IMR-90 (cell line): ENCODE data around the gene KCNQ1. TPM values are rescaled to one million over a fixed set of nuclear protein-coding genes. Genes with fewer than 3 reads are reported as not detected.

Experiments
- ATAC-seq: fragments of 200-7000 bp; cut with Tn5 transposase; 2 replicates; pipeline ENCODE4 v1.9.1; 2020; ENCODE audit warnings: low read depth, mild to moderate bottlenecking, moderate library complexity
- BruUV-seq: library from RNA; stranded (reverse); fragments of 400-500 nt; replicated peaks from 2 replicates; lab custom pipeline; 2021; lab: Mats Ljungman, UMichigan
- CTCF ChIA-PET: fragments of 300-600 bp; formaldehyde crosslinking; extraction: SDS; loops from one replicate; lab custom pipeline; 2021; ENCODE audit warnings: antibody characterized with exemption; lab: Yijun Ruan, JAX
- POLR2A ChIA-PET: fragments of 300-600 bp; sonication (Branson Sonifier 250); formaldehyde crosslinking; loops from one replicate; lab custom pipeline; 2022; ENCODE audit warnings: antibody characterized with exemption; ENCODE audit not compliant: unreplicated experiment; lab: Charles Lee
- DNase-seq: peaks from one replicate; pipeline ENCODE4 v3.0.0; 2013
- H2AFZ ChIP-seq: replicated peaks from 2 replicates; pipeline ENCODE3; 2013; ENCODE audit warnings: low read length, mild to moderate bottlenecking; ENCODE audit not compliant: poor library complexity
- H2AK5ac ChIP-seq: 2 replicates; pipeline ENCODE4 v1.6.1; 2013; ENCODE audit warnings: low read depth, low read length, inconsistent platforms
- H2AK9ac ChIP-seq: replicated peaks from 2 replicates; pipeline ENCODE3; 2013; ENCODE audit warnings: mild to moderate bottlenecking, low read depth, low read length, moderate library complexity; ENCODE audit not compliant: poor library complexity
- H2BK120ac ChIP-seq: 2 replicates; pipeline ENCODE4 v1.6.1; 2013; ENCODE audit warnings: low read depth, low read length, inconsistent platforms
- H2BK15ac ChIP-seq: 3 replicates; pipeline ENCODE4 v1.6.1; 2013; ENCODE audit warnings: low read depth, low read length, inconsistent platforms
- H2BK20ac ChIP-seq: 2 replicates; pipeline ENCODE4 v1.6.1; 2013; ENCODE audit warnings: low read depth, mild to moderate bottlenecking, inconsistent platforms, low read length, moderate library complexity
- H2BK5ac ChIP-seq: 2 replicates; pipeline ENCODE4 v1.6.1; 2013; ENCODE audit warnings: mild to moderate bottlenecking, low read depth, low read length, inconsistent platforms; ENCODE audit not compliant: poor library complexity, severe bottlenecking
- H3K14ac ChIP-seq: replicated peaks from 2 replicates; pipeline ENCODE4 v1.6.1; 2013; ENCODE audit warnings: low read depth, low read length, inconsistent platforms
- H3K18ac ChIP-seq: 2 replicates; pipeline ENCODE4 v1.6.1; 2013; ENCODE audit warnings: low read depth, low read length, control low read depth
- H3K23ac ChIP-seq: 2 replicates; pipeline ENCODE4 v1.6.1; 2013; ENCODE audit warnings: low read depth, low read length, inconsistent platforms
- H3K27ac ChIP-seq: 2 replicates; pipeline ENCODE4 v1.5.1; 2013; ENCODE audit warnings: mild to moderate bottlenecking, control low read depth, low read length; ENCODE audit not compliant: insufficient read depth
- H3K27me3 ChIP-seq: 2 replicates; pipeline ENCODE4 v1.6.1; 2013; ENCODE audit warnings: low read length; ENCODE audit not compliant: control insufficient read depth, insufficient read depth
- H3K36me3 ChIP-seq: 2 replicates; pipeline ENCODE4 v1.6.1; 2013; ENCODE audit warnings: low read length, mixed read lengths; ENCODE audit not compliant: control insufficient read depth, insufficient read depth
- H3K4ac ChIP-seq: 2 replicates; pipeline ENCODE4 v1.6.1; 2013; ENCODE audit warnings: low read depth, low read length, inconsistent platforms
- H3K4me1 ChIP-seq: 2 replicates; pipeline ENCODE4 v1.6.1; 2013; ENCODE audit warnings: low read length, mixed read lengths; ENCODE audit not compliant: control insufficient read depth, insufficient read depth
- H3K4me2 ChIP-seq: 2 replicates; pipeline ENCODE4 v1.6.1; 2013; ENCODE audit warnings: low read depth, mild to moderate bottlenecking, control low read depth, low read length, moderate library complexity
- H3K4me3 ChIP-seq: 2 replicates; pipeline ENCODE4 v1.5.1; 2013; ENCODE audit warnings: low read depth, mild to moderate bottlenecking, control low read depth, low read length, moderate library complexity; ENCODE audit not compliant: insufficient read depth
- H3K56ac ChIP-seq: 2 replicates; pipeline ENCODE4 v1.6.1; 2013; ENCODE audit warnings: low read length, inconsistent platforms; ENCODE audit not compliant: insufficient read depth; ENCODE audit errors: extremely low read depth
- H3K79me1 ChIP-seq, 2 experiments: 2 replicates each; pipeline ENCODE4 v1.6.1; 2013; ENCODE audit warnings: low read length in 2 of 2, inconsistent platforms in 1 of 2, low read depth in 1 of 2
- H3K9ac ChIP-seq: 2 replicates; pipeline ENCODE4 v1.6.1; 2013; ENCODE audit warnings: low read depth, low read length, control low read depth
- H3K9me1 ChIP-seq: 2 replicates; pipeline ENCODE4 v1.6.1; 2013; ENCODE audit warnings: low read length, inconsistent platforms; ENCODE audit not compliant: insufficient read depth
- H3K9me3 ChIP-seq: 2 replicates; pipeline ENCODE4 v1.6.1; 2013; ENCODE audit warnings: low read length; ENCODE audit not compliant: control insufficient read depth, insufficient read depth
- H4K20me1 ChIP-seq: 2 replicates; pipeline ENCODE4 v1.6.1; 2013; ENCODE audit warnings: low read length, inconsistent platforms; ENCODE audit not compliant: insufficient read depth
- H4K5ac ChIP-seq: 2 replicates; pipeline ENCODE4 v1.6.1; 2013; ENCODE audit warnings: mild to moderate bottlenecking, low read depth, low read length, control low read depth
- H4K8ac ChIP-seq, 2 experiments: 2 replicates each; pipeline ENCODE4 v1.6.1; 2013; ENCODE audit warnings: low read depth in 2 of 2, low read length in 2 of 2, control low read depth in 1 of 2, inconsistent platforms in 1 of 2
- H4K91ac ChIP-seq: 2 replicates; pipeline ENCODE4 v1.6.1; 2013; ENCODE audit warnings: low read depth, low read length, inconsistent platforms; ENCODE audit not compliant: insufficient read depth
- BHLHE40 ChIP-seq: fragments of 150-350 bp; IDR thresholded peaks from 2 replicates; pipeline ENCODE4 v1.6.1; 2016; ENCODE audit warnings: mild to moderate bottlenecking, low read depth, low read length
- CEBPB ChIP-seq: IDR thresholded peaks from 2 replicates; pipeline ENCODE4 v1.6.1; 2012; ENCODE audit warnings: low read depth, low read length, improper control_type of control experiment
- CHD1 ChIP-seq: IDR thresholded peaks from 2 replicates; pipeline ENCODE4 v1.6.1; 2012; ENCODE audit warnings: low read depth, low read length, improper control_type of control experiment
- FOS ChIP-seq: fragments of 150-350 bp; IDR thresholded peaks from 2 replicates; pipeline ENCODE4 v1.6.1; 2016; ENCODE audit warnings: low read depth, low read length
- MAFK ChIP-seq: IDR thresholded peaks from 2 replicates; pipeline ENCODE4 v1.6.1; 2012; ENCODE audit warnings: low read depth, low read length, improper control_type of control experiment
- MAZ ChIP-seq: IDR thresholded peaks from 2 replicates; pipeline ENCODE4 v1.6.1; 2012; ENCODE audit warnings: low read depth, mild to moderate bottlenecking, low read length, improper control_type of control experiment, moderate library complexity, borderline replicate concordance
- MXI1 ChIP-seq: IDR thresholded peaks from 2 replicates; pipeline ENCODE4 v1.6.1; 2012; ENCODE audit warnings: low read depth, mild to moderate bottlenecking, low read length, moderate library complexity, borderline replicate concordance
- NFE2L2 ChIP-seq: fragments of 150-350 bp; IDR thresholded peaks from 2 replicates; pipeline ENCODE4 v1.6.1; 2016; ENCODE audit warnings: low read depth, mild to moderate bottlenecking, low read length
- POLR2A ChIP-seq: IDR thresholded peaks from 2 replicates; pipeline ENCODE4 v1.6.1; 2012; ENCODE audit warnings: mild to moderate bottlenecking, low read depth, low read length
- RAD21 ChIP-seq: IDR thresholded peaks from 2 replicates; pipeline ENCODE4 v1.6.1; 2012; ENCODE audit warnings: low read length, improper control_type of control experiment
- RCOR1 ChIP-seq: IDR thresholded peaks from 2 replicates; pipeline ENCODE4 v1.6.1; 2012; ENCODE audit warnings: mild to moderate bottlenecking, low read length, improper control_type of control experiment; ENCODE audit not compliant: insufficient replicate concordance
- RFX5 ChIP-seq: IDR thresholded peaks from 2 replicates; pipeline ENCODE4 v1.8.0; 2012; ENCODE audit warnings: low read depth, mild to moderate bottlenecking, low read length, moderate library complexity
- WGBS, 2 experiments: methylation state at CpG; one replicate each; pipeline versions ENCODE4 v1.1.5 to v1.1.7; 2013; ENCODE audit warnings: missing lambda C conversion rate in 2 of 2; ENCODE audit not compliant: insufficient read length in 1 of 2; ENCODE audit errors: extremely low coverage in 2 of 2; 5-methylcytosine and 5-hydroxymethylcytosine counted together
- dilution Hi-C: fragments of 300-500 bp; cut with HindIII; formaldehyde crosslinking; loops from one replicate; pipeline ENCODE4 v1.14.3; 2018; ENCODE audit warnings: low sequenced_read_pairs; ENCODE audit not compliant: unreplicated experiment
- in situ Hi-C: fragments of 300-500 bp; cut with MboI; formaldehyde crosslinking; loops from 3 replicates; pipeline ENCODE4 v1.14.3; 2019; ENCODE audit warnings: low sequenced_read_pairs, inconsistent platforms, mixed read lengths
- intact Hi-C: fragments of 100-400 bp; cut with micrococcal nuclease; formaldehyde crosslinking; loops from 2 replicates; pipeline ENCODE4 v1.10.0; 2022
- polyA plus RNA-seq, 3 experiments: library from polyadenylated mRNA; depleted of rRNA; stranded (reverse); fragments of >200 nt; gene quantifications; 2 replicates each; pipeline ENCODE4 v1.2.3, GENCODE V29; 2012; ENCODE audit warnings: low replicate concordance in 1 of 3
- total RNA-seq: library from RNA; depleted of rRNA; stranded (reverse); fragments of >200 nt; gene quantifications from 2 replicates; pipeline ENCODE4 v1.2.3, GENCODE V29; 2012
- TF ChIP-seq, protein P1 (sequence below): fragments of 150-350 bp; IDR thresholded peaks from 2 replicates; pipeline ENCODE4 v1.6.1; 2016; ENCODE audit warnings: low read depth, mild to moderate bottlenecking, low read length, moderate library complexity, borderline replicate concordance
- TF ChIP-seq, protein P2 (sequence below): fragments of 150-350 bp; IDR thresholded peaks from 2 replicates; pipeline ENCODE4 v1.6.1; 2017; ENCODE audit warnings: mild to moderate bottlenecking, antibody characterized with exemption, low read length, low read depth

Gene KCNQ1
- total and polyA plus RNA-seq, 2 of the 4 experiments (the other 2 are of a cell fraction): 0.07 TPM; not detected in 1

- no TSS peak for BruUV-seq
- intact Hi-C loops: no loop called here
- no peak for ATAC-seq
Observed at GRCh38 chr11:2463766-2464277, 19.0 kb downstream of the KCNQ1 start.

More at GRCh38 chr11:2463766-2464277, 19.0 kb downstream of the KCNQ1 start:
- H3K4me3 ChIP-seq: no peak overlapping the region
- WGBS, 2 experiments: 75% methylated on average over 6 of the region's 26 CpGs; no CpG with 5 or more reads in 1 of the 2 experiments
- H2BK20ac ChIP-seq: no peak overlapping the region
- H4K91ac ChIP-seq: no peak overlapping the region
- H3K14ac ChIP-seq: no peak overlapping the region
- DNase-seq: no peak
- H4K20me1 ChIP-seq: no peaks in the 10 kb centered on the region
- dilution Hi-C loops: no loop called here
- no peak overlapping the region for H2BK15ac ChIP-seq
- peaks cover 39% of the 10 kb centered on the region for H3K27me3 ChIP-seq
- H2BK5ac ChIP-seq: no peak overlapping the region
- in situ Hi-C loops: no loop called here
- H3K56ac ChIP-seq: no peak overlapping the region
- no peak overlapping the region for H3K27ac ChIP-seq
- H3K4me2 ChIP-seq: no peak overlapping the region
- no peak overlapping the region for H2BK120ac ChIP-seq
- ChIA-PET POLR2A (no interaction called here), CTCF (no interaction called here)
- TF ChIP-seq, protein P1, sequence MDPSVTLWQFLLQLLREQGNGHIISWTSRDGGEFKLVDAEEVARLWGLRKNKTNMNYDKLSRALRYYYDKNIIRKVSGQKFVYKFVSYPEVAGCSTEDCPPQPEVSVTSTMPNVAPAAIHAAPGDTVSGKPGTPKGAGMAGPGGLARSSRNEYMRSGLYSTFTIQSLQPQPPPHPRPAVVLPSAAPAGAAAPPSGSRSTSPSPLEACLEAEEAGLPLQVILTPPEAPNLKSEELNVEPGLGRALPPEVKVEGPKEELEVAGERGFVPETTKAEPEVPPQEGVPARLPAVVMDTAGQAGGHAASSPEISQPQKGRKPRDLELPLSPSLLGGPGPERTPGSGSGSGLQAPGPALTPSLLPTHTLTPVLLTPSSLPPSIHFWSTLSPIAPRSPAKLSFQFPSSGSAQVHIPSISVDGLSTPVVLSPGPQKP: no peak
- TF ChIP-seq NFE2L2 (no peak), MAFK (no peak), POLR2A (no peak), BHLHE40 (no peak), RCOR1 (no peak), MAZ (no peak), CEBPB (no peak), RFX5 (no peak), MXI1 (no peak), FOS (no peak), CHD1 (no peak), RAD21 (no peak)
- TF ChIP-seq, protein P2, sequence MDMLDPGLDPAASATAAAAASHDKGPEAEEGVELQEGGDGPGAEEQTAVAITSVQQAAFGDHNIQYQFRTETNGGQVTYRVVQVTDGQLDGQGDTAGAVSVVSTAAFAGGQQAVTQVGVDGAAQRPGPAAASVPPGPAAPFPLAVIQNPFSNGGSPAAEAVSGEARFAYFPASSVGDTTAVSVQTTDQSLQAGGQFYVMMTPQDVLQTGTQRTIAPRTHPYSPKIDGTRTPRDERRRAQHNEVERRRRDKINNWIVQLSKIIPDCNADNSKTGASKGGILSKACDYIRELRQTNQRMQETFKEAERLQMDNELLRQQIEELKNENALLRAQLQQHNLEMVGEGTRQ: no peak
- no peaks in the 10 kb centered on the region for H3K9me1 ChIP-seq
- H3K9ac ChIP-seq: no peak overlapping the region
- H4K5ac ChIP-seq: no peak overlapping the region
- no peak overlapping the region for H3K4ac ChIP-seq
- no peak overlapping the region for H3K18ac ChIP-seq
- no peak overlapping the region for H2AK9ac ChIP-seq
- H3K23ac ChIP-seq: no peak overlapping the region
- H2AK5ac ChIP-seq: no peak overlapping the region
- no peaks in the 10 kb centered on the region for H3K79me1 ChIP-seq
- H3K4me1 ChIP-seq: no peaks in the 10 kb centered on the region
- no peak overlapping the region for H4K8ac ChIP-seq
- no peak overlapping the region for H2AFZ ChIP-seq
- no peaks in the 10 kb centered on the region for H3K36me3 ChIP-seq
- peaks cover 3% of the 10 kb centered on the region; the same call in 1 of the 2 replicates for H3K9me3 ChIP-seq
